K562 (cell line): Measurements from ENCODE around the gene FXYD3. TPM values are rescaled to one million over a fixed set of nuclear protein-coding genes. Genes with fewer than 3 reads are reported as not detected.

Experiments used
- ELF2 ChIP-seq: fragments of 250-450 bp; sonication (Bioruptor Pico); IDR thresholded peaks from 2 replicates; pipeline ENCODE4 v1.5.0; 2021; ENCODE audit warnings: mild to moderate bottlenecking
- ETV5 ChIP-seq: sonication (generic); formaldehyde crosslinking; IDR thresholded peaks from 2 replicates; pipeline ENCODE4 v1.4.0; 2020; ENCODE audit warnings: low read depth, mild to moderate bottlenecking, missing genetic modification reagents
- FOXO4 ChIP-seq: fragments of 450-650 bp; formaldehyde crosslinking; IDR thresholded peaks from 2 replicates; pipeline ENCODE4 v1.4.0; 2020; ENCODE audit warnings: mild to moderate bottlenecking, moderate library complexity
- GTF3C2 ChIP-seq: IDR thresholded peaks from 3 replicates; pipeline ENCODE4 v1.6.1; 2011; ENCODE audit warnings: borderline replicate concordance, mild to moderate bottlenecking, moderate library complexity; ENCODE audit not compliant: insufficient read length; ENCODE audit errors: extremely low read depth
- PHF20 ChIP-seq: fragments of 450-650 bp; IDR thresholded peaks from 2 replicates; pipeline ENCODE4 v1.6.1; 2018; ENCODE audit not compliant: partially characterized antibody
- REST ChIP-seq, 2 experiments: fragments of 450-650 bp; formaldehyde crosslinking in 1 of 2; IDR thresholded peaks; 2 replicates each; pipeline versions ENCODE4 v1.4.0 to v1.6.1; 2014 to 2020; ENCODE audit warnings: mild to moderate bottlenecking in 2 of 2, borderline replicate concordance in 1 of 2, low read depth in 1 of 2
- SP2 ChIP-seq: IDR thresholded peaks from 2 replicates; pipeline ENCODE4 v1.6.1; 2011; ENCODE audit warnings: mild to moderate bottlenecking, low read depth, low read length, moderate library complexity; ENCODE audit not compliant: poor library complexity, severe bottlenecking; ENCODE audit errors: extremely low read depth
- TFAM ChIP-seq: fragments of 250-450 bp; sonication (Bioruptor Pico); conservative IDR thresholded peaks from 2 replicates; pipeline ENCODE4 v1.5.0; 2021; ENCODE audit warnings: mild to moderate bottlenecking, moderate library complexity
- ZNF707 ChIP-seq: fragments of 250-450 bp; sonication (Bioruptor Pico); conservative IDR thresholded peaks from 2 replicates; pipeline ENCODE4 v1.8.0; 2022; ENCODE audit warnings: inconsistent platforms, mild to moderate bottlenecking, moderate library complexity
- ZNF785 ChIP-seq: fragments of 250-450 bp; sonication (Bioruptor Pico); IDR thresholded peaks from 2 replicates; pipeline ENCODE4 v1.4.0; 2020; ENCODE audit warnings: mild to moderate bottlenecking
- ZNF830 ChIP-seq: fragments of 250-450 bp; sonication (Bioruptor Pico); IDR thresholded peaks from 2 replicates; pipeline ENCODE4 v1.5.0; 2021; ENCODE audit warnings: mild to moderate bottlenecking
- polyA plus RNA-seq, 8 experiments: library from polyadenylated mRNA; depleted of rRNA in 4 of 8; stranded (reverse) in 5 of 8; unstranded in 3 of 8; fragments of >200 nt; fragmentation: Nextera tagmentation in 2 of 8; fragmentation: Illumina TruSeq in 1 of 8; extraction: Ambion mirVana in 2 of 8; extraction: Trizol in 1 of 8; gene quantifications; 2 replicates each; pipeline versions ENCODE4 v1.2.1 to v1.2.3, GENCODE V29; 2011 to 2014; ENCODE audit warnings: inconsistent platforms in 1 of 8, missing spikeins in 1 of 8
- total RNA-seq, 7 experiments: library from RNA; depleted of rRNA in 6 of 7; stranded (reverse); fragments of >200 nt in 6 of 7; fragmentation: Illumina TruSeq in 2 of 7; extraction: Trizol in 2 of 7; gene quantifications; 2 replicates each; pipeline versions ENCODE4 v1.2.1 to v1.2.3, GENCODE V29; 2011 to 2021; ENCODE audit warnings: low replicate concordance in 1 of 7

Gene FXYD3
- total and polyA plus RNA-seq, 9 of the 15 experiments (the other 6 are each of a cell fraction or from before 2014, with no cell fraction given), result 0.24 TPM; not detected in 8

GRCh38 chr19:35080613-35081170 is 34.9 kb upstream of the FXYD3 start (continued):
- no peak for TF ChIP-seq FOXO4 (CRISPR knock-in tag)
- no peak for TF ChIP-seq SP2
- no peak for TF ChIP-seq PHF20
- no peak for TF ChIP-seq ZNF785
- TF ChIP-seq ELF2 (CRISPR knock-in tag), result no peak
- no peak for TF ChIP-seq TFAM (CRISPR knock-in tag)
- TF ChIP-seq REST (IDR thresholded peaks at IDR 0.05; ENCODE audit: borderline replicate concordance), result no peak
- no peak for TF ChIP-seq REST (CRISPR knock-in tag; IDR thresholded peaks at IDR 0.05; ENCODE audit: low read depth)
- no peak for TF ChIP-seq GTF3C2
- TF ChIP-seq ZNF707 (CRISPR knock-in tag), result no peak
- no peak for TF ChIP-seq ETV5 (CRISPR knock-in tag)
- TF ChIP-seq ZNF830 (CRISPR knock-in tag), result no peak
